ENCODE results near the gene TACR3. TPM values are rescaled to one million over a fixed set of nuclear protein-coding genes. Genes with fewer than 3 reads are reported as not detected.
"Not testable (repeated sequence)": the region's sequence is repeated elsewhere in the genome, so short reads cannot be mapped to it uniquely, and the experiment has no call there.

Gene TACR3
- total RNA-seq, 1 donor from 2014 or later = not detected

- Histone ChIP-seq H3K9me3 (replicated peaks) (peaks cover 4% of the 10 kb centered on the region), H3K27me3 (ENCODE audit: low read depth) (no peaks in the 10 kb centered on the region), H3K4me1 (no peaks in the 10 kb centered on the region), H3K36me3 (no peaks in the 10 kb centered on the region), H3K4me3 (no peak overlapping the region), H3K27ac (replicated peaks) (no peak overlapping the region)
- TF ChIP-seq CTCF (IDR thresholded peaks at IDR 0.05; ENCODE audit: borderline replicate concordance) = no peak
- no peak for DNase-seq
- intact Hi-C loops (cut with micrococcal nuclease) = no loop called here
These were observed 127.9 kb downstream of the TACR3 start for GRCh38 chr4:103591841-103592240.

GRCh38 chr4:103567591-103567990 lies 152.2 kb downstream of the TACR3 start:
- no peak for TF ChIP-seq CTCF (IDR thresholded peaks at IDR 0.05; ENCODE audit: borderline replicate concordance)
- Histone ChIP-seq H3K27ac (replicated peaks) (no peak overlapping the region), H3K4me3 (no peak overlapping the region), H3K9me3 (replicated peaks) (peaks cover under 1% of the 10 kb centered on the region), H3K4me1 (no peaks in the 10 kb centered on the region), H3K27me3 (ENCODE audit: low read depth) (no peaks in the 10 kb centered on the region), H3K36me3 (no peaks in the 10 kb centered on the region)
- intact Hi-C loops (cut with micrococcal nuclease) = no loop called here
- no peak for DNase-seq

GRCh38 chr4:103559178-103559577 lies 160.6 kb downstream of the TACR3 start:
- H3K4me1 ChIP-seq; intact Hi-C loops (cut with micrococcal nuclease); H3K9me3 ChIP-seq (replicated peaks); H3K4me3 ChIP-seq; H3K36me3 ChIP-seq; DNase-seq; H3K27me3 ChIP-seq (ENCODE audit: low read depth); H3K27ac ChIP-seq (replicated peaks): not testable (repeated sequence)

Data from left ventricle myocardium inferior (tissue), 1 donor.